GM12874 (cell line): ENCODE measurements around the gene ZFR2.

Experiments
- CTCF ChIP-seq: IDR thresholded peaks from 2 replicates; pipeline ENCODE4 v1.5.1; 2011; ENCODE audit warnings: low read depth, mild to moderate bottlenecking, control low read depth, low read length, moderate library complexity; ENCODE audit not compliant: insufficient read depth

Gene ZFR2

GRCh38 chr19:3808420-3809143 is 60.3 kb downstream of the ZFR2 start:
- no peak for TF ChIP-seq CTCF

GRCh38 chr19:3807574-3808354 is 61.1 kb downstream of the ZFR2 start:
- no peak for TF ChIP-seq CTCF

- no peak for TF ChIP-seq CTCF
These were observed 61.7 kb downstream of the ZFR2 start for GRCh38 chr19:3807131-3807480.

GRCh38 chr19:3805859-3806258 is 63.0 kb downstream of the ZFR2 start:
- no peak for TF ChIP-seq CTCF

- no peak for TF ChIP-seq CTCF
These were observed 64.4 kb downstream of the ZFR2 start for GRCh38 chr19:3804429-3804828.

GRCh38 chr19:3803986-3804385 is 64.9 kb downstream of the ZFR2 start:
- no peak for TF ChIP-seq CTCF

GRCh38 chr19:3803114-3803888 is 65.5 kb downstream of the ZFR2 start:
- TF ChIP-seq CTCF: no peak
